Naive thymus-derived CD8-positive, alpha-beta T cell (primary cell): ENCODE data around the gene LCORL. TPM values are rescaled to one million over a fixed set of nuclear protein-coding genes. Genes with fewer than 3 reads are reported as not detected.
"Not testable (repeated sequence)": the region's sequence is repeated elsewhere in the genome, so short reads cannot be mapped to it uniquely, and the experiment has no call there.

ENCODE experiments used
- ATAC-seq, 2 donors: fragments of 150-1000 bp; cut with Tn5 transposase in 1 of 2; sonication (Bioruptor Pico), chemical (Tn5 transposase) in 1 of 2; 1 replicate in 1 of 2; 2 replicates in 1 of 2; pipeline ENCODE4 v1.10.0; 2021; ENCODE audit warnings: mild to moderate bottlenecking in 2 of 2, moderate library complexity in 2 of 2
- POLR2A ChIA-PET: fragments of 350-600 bp; sonication (Branson Sonifier 250); formaldehyde crosslinking; loops from one replicate; lab custom pipeline; 2021; ENCODE audit warnings: antibody characterized with exemption; lab: Charles Lee
- DNase-seq, 10 donors: peaks; one replicate each; pipeline versions ENCODE4 v3.0.0 to v3.0.0-alpha.2; 2020 to 2022
- H3K27ac Mint-ChIP-seq, 10 donors: one replicate each; pipeline ENCODE4 v1.8.0; 2020 to 2022; ENCODE audit warnings: mild to moderate bottlenecking in 10 of 10, mixed read lengths in 10 of 10, moderate library complexity in 4 of 10, inconsistent platforms in 1 of 10
- H3K27me3 Mint-ChIP-seq, 5 donors: one replicate each; pipeline ENCODE4 v1.8.0; 2021 to 2022; ENCODE audit warnings: mixed read lengths in 5 of 5
- H3K36me3 Mint-ChIP-seq, 3 donors: one replicate each; pipeline ENCODE4 v1.8.0; 2020 to 2022; ENCODE audit warnings: mixed read lengths in 3 of 3, mild to moderate bottlenecking in 2 of 3, inconsistent platforms in 1 of 3
- H3K4me1 Mint-ChIP-seq, 4 donors: one replicate each; pipeline ENCODE4 v1.8.0; 2021 to 2022; ENCODE audit warnings: mixed read lengths in 4 of 4
- H3K4me3 Mint-ChIP-seq, 10 donors: one replicate each; pipeline ENCODE4 v1.8.0; 2020 to 2022; ENCODE audit warnings: mild to moderate bottlenecking in 10 of 10, mixed read lengths in 10 of 10, moderate library complexity in 6 of 10, inconsistent platforms in 1 of 10
- H3K9me3 Mint-ChIP-seq, 9 donors: one replicate each; pipeline ENCODE4 v1.8.0; 2020 to 2022; ENCODE audit warnings: mixed read lengths in 9 of 9, mild to moderate bottlenecking in 3 of 9, inconsistent platforms in 1 of 9, moderate library complexity in 1 of 9
- polyA plus RNA-seq, 3 donors: library from polyadenylated mRNA; unstranded; fragments of 300-500 nt; fragmentation: Illumina TruSeq; gene quantifications; one replicate each; pipeline ENCODE4 v1.2.3, GENCODE V29; 2021
- total RNA-seq, 8 experiments: library from RNA in 2 of 8; stranded (reverse) in 2 of 8; gene quantifications; one replicate each; pipeline ENCODE4 v1.2.3 and lab custom pipeline; 2021 to 2026

LCORL gene
- total and polyA plus RNA-seq, 5 experiments from 2014 or later, result 4.5 to 16.9 (median 7.3) TPM

DNA sequence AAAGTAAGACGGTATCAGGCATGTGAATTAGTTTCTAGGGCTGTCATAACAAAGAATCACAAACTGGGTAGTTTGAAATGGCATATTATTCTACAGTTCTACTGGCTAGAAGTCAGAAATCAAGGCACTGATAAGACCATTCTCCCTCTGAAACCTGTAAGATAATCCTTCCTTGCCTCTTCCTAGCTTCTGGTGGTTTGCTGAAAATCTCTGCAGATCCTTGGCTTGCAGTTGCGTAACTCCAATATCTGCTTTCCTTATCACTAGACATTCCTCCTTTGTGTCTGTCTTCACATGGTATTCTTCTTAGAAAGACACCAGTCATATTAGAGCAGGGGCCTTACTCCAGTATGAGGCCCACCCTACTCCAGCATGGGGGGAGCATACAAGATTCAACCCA is 19.6 kb upstream of the LCORL start:
- no peaks in the 10 kb centered on the region for H3K4me1 Mint-ChIP-seq
- no peak overlapping the region for H3K4me3 Mint-ChIP-seq
- H3K27me3 Mint-ChIP-seq, result peaks cover 13 to 33% (median 18%) of the 10 kb centered on the region in 5 donors
- DNase-seq (no peak), ATAC-seq (no peak)
- no peaks in the 10 kb centered on the region for H3K36me3 Mint-ChIP-seq
- POLR2A ChIA-PET, result no interaction called here
- H3K9me3 Mint-ChIP-seq, result no peaks in the 10 kb centered on the region
- H3K27ac Mint-ChIP-seq, result no peak overlapping the region

- H3K36me3 Mint-ChIP-seq, result no peaks in the 10 kb centered on the region
- no peak overlapping the region for H3K4me3 Mint-ChIP-seq
- no peaks in the 10 kb centered on the region for H3K9me3 Mint-ChIP-seq
- DNase-seq, result no peak
- POLR2A ChIA-PET, result interaction anchor here (0.7 kb wide), 1 partner anchor 29 kb away, joined by 3 read pairs; no protein-coding TSS in a partner anchor
- no peak overlapping the region for H3K27ac Mint-ChIP-seq
- no peaks in the 10 kb centered on the region for H3K4me1 Mint-ChIP-seq
- no peak for ATAC-seq
- H3K27me3 Mint-ChIP-seq, result peaks cover 22 to 43% (median 25%) of the 10 kb centered on the region in 5 donors
Measured at GRCh38 chr4:18039113-18039512, 17.6 kb upstream of the LCORL start.

GRCh38 chr4:18036369-18036768 is 14.8 kb upstream of the LCORL start:
- POLR2A ChIA-PET, ATAC-seq, H3K9me3 Mint-ChIP-seq, H3K4me1 Mint-ChIP-seq, DNase-seq, H3K27ac Mint-ChIP-seq, H3K4me3 Mint-ChIP-seq, H3K36me3 Mint-ChIP-seq: not testable (repeated sequence)
- peaks cover 26 to 42% (median 38%) of the 10 kb centered on the region in 5 donors for H3K27me3 Mint-ChIP-seq

DNA sequence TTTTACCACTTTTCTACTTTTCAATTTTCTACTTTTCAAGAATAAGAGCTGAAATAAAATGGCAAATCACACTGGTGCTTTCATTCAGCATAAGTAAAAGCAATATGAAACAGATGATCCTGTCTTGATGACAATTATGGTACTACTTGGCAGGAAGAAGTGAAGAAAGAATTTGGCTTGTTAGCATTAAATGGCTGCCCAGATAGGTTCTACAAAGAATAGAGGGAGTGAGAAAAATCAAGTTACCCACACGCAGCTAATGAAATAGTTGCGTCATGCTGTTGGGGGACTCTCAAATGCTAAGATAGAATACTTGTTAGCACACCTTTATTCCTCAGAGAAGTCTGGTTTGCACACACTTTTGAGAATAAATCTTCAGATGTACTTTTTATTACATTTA is 12.5 kb upstream of the LCORL start:
- no peak for DNase-seq
- Mint-ChIP-seq H3K9me3 (no peaks in the 10 kb centered on the region), H3K36me3 (no peaks in the 10 kb centered on the region), H3K27ac (no peak overlapping the region), H3K27me3 (peaks cover 32 to 49% (median 33%) of the 10 kb centered on the region in 5 donors), H3K4me3 (no peak overlapping the region), H3K4me1 (no peaks in the 10 kb centered on the region)
- POLR2A ChIA-PET, result no interaction called here
- ATAC-seq, result no peak

DNA sequence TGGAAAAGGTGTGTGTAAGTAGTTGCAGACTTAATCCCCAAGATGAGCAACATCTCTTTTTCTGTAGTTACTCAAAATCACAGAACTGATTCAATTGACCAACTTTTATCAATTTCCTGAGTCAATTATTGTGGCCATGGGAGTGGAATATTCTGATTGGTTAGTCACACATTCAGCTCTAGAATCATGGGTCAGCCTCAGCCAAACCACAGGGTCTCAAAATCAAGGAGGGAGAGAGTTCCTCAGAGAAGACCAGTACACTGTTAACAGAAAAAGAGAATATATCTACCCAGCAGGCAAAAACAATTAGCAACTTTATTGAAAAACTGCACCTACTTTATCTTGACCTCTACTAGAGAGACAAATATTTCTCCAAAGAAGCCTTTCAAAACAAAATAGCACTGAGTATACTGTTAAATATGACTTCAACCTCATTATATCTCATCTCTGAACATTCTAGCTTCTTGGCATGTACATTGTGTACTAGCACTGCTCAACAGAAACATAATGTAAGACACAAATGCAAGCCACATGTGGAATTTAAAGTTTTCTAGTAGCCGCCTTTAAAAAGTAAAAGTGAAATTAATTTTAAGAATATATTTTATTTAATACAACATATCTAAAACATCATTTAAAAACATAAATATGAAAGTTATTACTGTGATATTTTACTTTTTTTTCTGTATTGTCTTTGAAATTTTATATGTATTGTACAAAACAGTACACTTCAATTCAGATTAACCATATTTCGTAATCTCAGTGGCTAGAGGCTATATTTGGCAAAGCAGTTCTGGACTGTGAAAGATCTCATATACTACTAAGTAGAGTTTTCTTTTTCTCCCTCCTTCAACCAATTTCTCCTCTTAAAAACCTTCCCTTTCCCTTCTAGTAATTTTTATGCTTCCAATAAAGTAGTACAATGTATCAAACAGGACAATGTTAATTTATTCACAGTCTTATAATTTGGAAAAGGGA is 11.8 kb upstream of the LCORL start:
- Mint-ChIP-seq H3K9me3 (no peaks in the 10 kb centered on the region), H3K27me3 (peaks cover 30 to 46% (median 33%) of the 10 kb centered on the region in 5 donors)
- no peak for ATAC-seq

GRCh38 chr4:18025288-18025687 is 3.7 kb upstream of the LCORL start:
- peaks cover 1 to 7% (median 4%) of the 10 kb centered on the region in 5 donors for H3K27me3 Mint-ChIP-seq
- H3K4me1 Mint-ChIP-seq, result peaks cover 4 to 17% (median 9%) of the 10 kb centered on the region in 4 donors
- no peak overlapping the region for H3K27ac Mint-ChIP-seq
- no peak for DNase-seq
- H3K9me3 Mint-ChIP-seq, result no peaks in the 10 kb centered on the region
- H3K36me3 Mint-ChIP-seq, result no peaks in the 10 kb centered on the region
- H3K4me3 Mint-ChIP-seq, result no peak overlapping the region
- no peak for ATAC-seq
- POLR2A ChIA-PET, result no interaction called here

More for the DNA sequence above, 11.8 kb upstream of the LCORL start:
- no peak for DNase-seq
- Mint-ChIP-seq H3K27ac (no peak overlapping the region), H3K4me3 (no peak overlapping the region), H3K4me1 (no peaks in the 10 kb centered on the region), H3K36me3 (no peaks in the 10 kb centered on the region)
- POLR2A ChIA-PET, result no interaction called here

GRCh38 chr4:18022572-18023050 is 1.1 kb upstream of the LCORL start:
- peak in 2 of 10 donors; percentile 12 to 20 for DNase-seq
- peaks cover 11 to 28% (median 20%) of the 10 kb centered on the region in 4 donors for H3K4me1 Mint-ChIP-seq
- no peaks in the 10 kb centered on the region for H3K9me3 Mint-ChIP-seq
- H3K4me3 Mint-ChIP-seq, result peak overlapping the region; percentile 86 to 97 (median 92)
- POLR2A ChIA-PET, result interaction anchor here (0.8 to 1.3 kb wide), 3 partner anchors 53 to 408 kb away, joined by 3 to 5 read pairs (median 3); partner anchors contain the start of genes DCAF16, MED28 and NCAPG
- H3K36me3 Mint-ChIP-seq, result no peaks in the 10 kb centered on the region
- no peak for ATAC-seq
- H3K27me3 Mint-ChIP-seq, result peaks cover 0 to 5% (median 1%) of the 10 kb centered on the region in 5 donors
- peak overlapping the region in 9 of 10 donors; percentile 18 to 95 (median 90) for H3K27ac Mint-ChIP-seq

- DNase-seq (no peak), ATAC-seq (no peak)
- Mint-ChIP-seq H3K27me3 (peaks cover 0 to 5% (median 1%) of the 10 kb centered on the region in 5 donors), H3K4me1 (peaks cover 11 to 34% (median 26%) of the 10 kb centered on the region in 4 donors), H3K9me3 (no peaks in the 10 kb centered on the region), H3K36me3 (no peaks in the 10 kb centered on the region), H3K4me3 (peak overlapping the region; percentile 86 to 97 (median 92)), H3K27ac (peak overlapping the region in 9 of 10 donors; percentile 18 to 95 (median 90))
- POLR2A ChIA-PET, result interaction anchor here (0.8 to 1.3 kb wide), 2 partner anchors 36 to 407 kb away, joined by 3 read pairs; partner anchors contain the start of gene MED28
Measured at GRCh38 chr4:18021470-18021719, 160 bp downstream of the LCORL start.

DNA sequence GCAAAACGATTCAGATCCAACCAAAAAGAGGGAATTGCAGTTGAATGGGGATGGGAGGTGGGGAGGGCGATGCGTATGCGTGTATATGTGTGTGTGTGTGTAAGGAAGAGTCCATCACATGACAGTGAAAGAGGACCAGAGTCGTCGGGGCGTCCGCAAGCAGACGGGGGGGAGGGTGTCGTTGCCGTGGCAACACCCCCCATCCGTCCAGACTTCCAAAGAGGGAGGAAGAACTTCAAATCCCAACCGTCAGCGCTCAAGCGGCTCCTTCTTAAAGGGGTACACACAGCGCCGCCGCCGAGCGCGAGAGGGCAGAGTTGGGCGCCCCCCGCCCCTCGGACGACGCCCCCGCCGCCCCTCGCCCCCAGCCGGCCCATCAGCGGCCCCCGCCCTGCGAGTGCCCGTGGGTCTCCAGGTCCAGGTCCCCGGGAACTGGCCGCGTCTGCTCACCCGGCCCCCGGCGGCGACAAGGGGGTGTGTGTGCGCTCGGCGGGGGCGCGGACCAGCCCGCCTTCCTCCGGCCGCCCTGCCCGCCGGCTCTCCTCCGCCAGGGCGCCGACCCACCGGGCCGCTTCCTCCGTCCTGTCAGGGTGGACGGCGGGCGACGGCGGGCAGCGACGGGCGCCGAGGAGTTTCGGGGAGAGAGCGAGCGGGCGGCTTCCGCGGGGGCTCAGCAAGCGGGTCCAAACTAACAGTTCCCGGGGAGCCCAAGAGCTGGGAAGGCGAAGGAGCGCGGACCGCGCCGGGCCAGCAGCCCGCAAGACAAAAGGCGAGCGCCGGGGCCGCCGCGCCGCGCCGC is 685 bp downstream of the LCORL start:
- POLR2A ChIA-PET, result interaction anchor here (0.5 to 1.1 kb wide), 3 partner anchors 37 to 406 kb away, joined by 3 read pairs; partner anchors contain the start of gene MED28
- ATAC-seq (peak; percentile 1 to 2), DNase-seq (peak; percentile 19 to 74 (median 38))
- no peaks in the 10 kb centered on the region for H3K9me3 Mint-ChIP-seq
- peaks cover 0 to 5% (median 1%) of the 10 kb centered on the region in 5 donors for H3K27me3 Mint-ChIP-seq
- H3K36me3 Mint-ChIP-seq, result no peaks in the 10 kb centered on the region
- peak overlapping the region; percentile 86 to 98 (median 96) for H3K4me3 Mint-ChIP-seq
- H3K4me1 Mint-ChIP-seq, result peaks cover 14 to 39% (median 29%) of the 10 kb centered on the region in 4 donors
- H3K27ac Mint-ChIP-seq, result peak overlapping the region; percentile 73 to 95 (median 93)

DNA sequence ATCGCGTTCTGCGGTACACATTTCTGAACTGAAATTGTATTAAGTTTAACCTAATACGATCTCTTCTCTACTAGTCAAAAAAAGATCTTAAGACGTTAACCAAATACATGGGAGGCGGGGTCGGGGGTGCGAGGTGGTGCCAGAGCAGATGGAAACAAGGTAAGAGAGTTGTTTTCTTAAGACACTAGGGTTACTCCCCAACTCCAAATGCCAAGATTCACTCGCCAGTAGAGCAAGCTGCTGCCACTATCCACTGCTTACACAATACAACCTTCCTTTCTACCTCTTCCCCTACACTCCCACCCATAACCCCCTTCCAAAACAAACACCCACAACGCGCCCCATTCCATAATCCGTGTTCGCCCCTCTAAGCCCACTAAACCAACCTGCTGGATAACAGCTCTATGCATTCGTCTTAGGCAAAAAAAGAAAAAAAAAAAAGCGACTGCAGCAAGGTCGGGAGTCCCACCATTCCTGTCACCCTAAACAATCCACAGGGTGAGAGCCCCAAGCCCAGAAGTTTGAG is 1.3 kb downstream of the LCORL start:
- peak overlapping the region; percentile 73 to 95 (median 93) for H3K27ac Mint-ChIP-seq
- peaks cover 14 to 40% (median 33%) of the 10 kb centered on the region in 4 donors for H3K4me1 Mint-ChIP-seq
- no peaks in the 10 kb centered on the region for H3K36me3 Mint-ChIP-seq
- ATAC-seq (no peak), DNase-seq (peak in 7 of 10 donors; percentile 7 to 60 (median 15))
- POLR2A ChIA-PET, result interaction anchor here (0.5 to 1.1 kb wide), 4 partner anchors 198 to 1893 kb away, joined by 3 to 4 read pairs (median 3); partner anchors contain the start of genes DCAF16, MED28 and NCAPG
- H3K9me3 Mint-ChIP-seq, result no peaks in the 10 kb centered on the region
- peak overlapping the region; percentile 86 to 98 (median 94) for H3K4me3 Mint-ChIP-seq
- peaks cover 0 to 4% (median 1%) of the 10 kb centered on the region in 5 donors for H3K27me3 Mint-ChIP-seq

- Mint-ChIP-seq H3K9me3 (no peaks in the 10 kb centered on the region), H3K36me3 (no peaks in the 10 kb centered on the region), H3K4me3 (no peak overlapping the region), H3K27me3 (peaks cover 0 to 1% (median 0%) of the 10 kb centered on the region in 5 donors), H3K27ac (no peak overlapping the region), H3K4me1 (peaks cover 25 to 66% (median 47%) of the 10 kb centered on the region in 4 donors)
- POLR2A ChIA-PET, result no interaction called here
- ATAC-seq (no peak), DNase-seq (no peak)
Measured at GRCh38 chr4:18014269-18014668, 7.3 kb downstream of the LCORL start.
